NCI-H128 (cell line): ENCODE results near the gene CCDC172.

ENCODE experiments used
- DNase-seq: peaks from one replicate; lab custom pipeline; 2025; ENCODE audit not compliant: unreplicated experiment; lab: John Stamatoyannopoulos, UW

The CCDC172 gene

GRCh38 chr10:116324227-116324950, at the start of gene CCDC172:
TSS of gene CCDC172 (plus strand) at chr10:116324448. CDS start at chr10:116325012, 564 bp downstream.
- no peak for DNase-seq

- DNase-seq = no peak
Measured at GRCh38 chr10:116276981-116277380, 47.3 kb upstream of the CCDC172 start.

DNA sequence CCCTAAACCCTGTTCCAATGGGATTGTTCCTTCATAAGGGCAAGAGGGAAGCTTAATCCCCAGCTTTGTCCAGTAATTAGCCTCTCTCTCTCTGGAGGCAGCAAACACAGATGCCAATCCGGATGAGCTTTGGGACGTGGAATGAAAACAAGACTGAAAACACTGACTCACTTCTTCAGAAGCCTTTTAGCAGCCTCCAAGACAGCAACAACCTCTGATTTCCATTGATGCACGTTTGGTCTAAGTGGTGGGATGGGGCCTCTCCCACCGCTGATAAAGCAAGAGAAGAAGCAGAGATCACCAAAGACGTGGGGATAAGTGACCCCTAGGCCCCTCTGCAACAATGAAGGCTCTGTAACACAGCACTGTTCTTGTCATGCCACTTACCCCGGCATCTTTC, 45.4 kb upstream of the CCDC172 start:
- DNase-seq = no peak

DNA sequence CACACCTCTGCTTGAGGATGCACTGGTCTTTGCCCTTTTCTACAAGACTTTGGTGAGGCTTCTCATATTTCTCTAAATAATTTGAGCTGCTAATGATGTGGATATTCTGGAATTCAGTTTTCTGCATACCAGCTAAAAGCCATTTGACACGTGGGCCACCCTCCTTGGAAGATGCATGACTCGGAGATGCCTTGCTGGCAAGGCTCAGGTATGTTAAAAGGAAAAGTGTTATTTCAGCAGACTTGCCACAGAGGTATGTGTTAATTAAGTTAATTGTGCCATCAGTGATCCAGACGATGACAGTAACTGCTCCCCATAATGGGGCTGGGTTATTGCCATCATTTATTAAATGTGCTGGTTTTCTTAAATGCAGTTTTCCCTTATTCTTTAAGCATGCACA, 42.5 kb upstream of the CCDC172 start:
- DNase-seq = no peak

DNA sequence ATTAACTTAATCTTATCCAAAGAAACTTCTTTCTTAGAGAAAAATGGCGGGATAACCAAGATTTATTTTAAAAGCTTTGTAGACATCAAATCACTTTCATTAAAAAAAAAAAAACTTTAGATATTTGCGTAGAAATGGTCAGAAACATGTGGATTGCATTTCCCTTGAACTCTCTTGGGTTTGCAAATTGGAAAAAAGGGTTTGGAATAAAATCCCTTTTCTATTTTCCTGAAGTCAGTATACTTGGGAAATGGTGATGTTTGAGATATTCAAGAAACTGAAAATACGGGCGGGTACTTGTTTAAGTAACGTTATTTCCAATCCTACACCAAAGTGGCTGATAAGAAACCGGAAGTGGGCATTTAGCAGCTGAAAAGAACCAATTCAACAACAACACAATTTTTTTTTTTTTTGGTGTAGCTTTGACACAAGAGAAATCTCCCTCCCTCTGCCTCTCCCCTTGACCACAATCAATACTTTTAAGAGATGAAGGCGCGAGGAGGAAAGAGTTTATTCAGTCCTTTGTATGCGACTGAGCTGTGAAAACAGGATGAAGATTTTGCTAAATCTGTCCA, 37.5 kb upstream of the CCDC172 start:
- no peak for DNase-seq

GRCh38 chr10:116287906-116288501, 36.2 kb upstream of the CCDC172 start:
- no peak for DNase-seq

- no peak for DNase-seq
Measured at GRCh38 chr10:116289652-116290051, 34.6 kb upstream of the CCDC172 start.

DNA sequence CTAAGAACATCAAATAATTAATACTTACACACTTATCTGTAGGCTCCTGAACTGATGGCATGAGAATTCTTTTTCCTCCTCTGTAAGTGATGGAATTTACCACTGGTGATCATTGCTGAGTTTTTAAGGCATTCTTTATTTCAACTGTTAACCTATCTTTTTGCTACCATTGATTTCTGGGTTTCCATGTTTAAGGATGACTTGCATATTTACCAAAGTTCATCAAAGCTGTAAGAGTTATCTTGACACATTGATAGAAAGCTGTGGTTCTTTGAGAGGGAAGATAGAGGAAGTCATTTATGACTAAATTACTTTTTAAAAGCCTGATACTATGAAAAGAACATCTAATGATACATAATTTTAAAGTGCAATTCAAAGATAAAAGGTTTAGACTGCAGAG, 31.8 kb upstream of the CCDC172 start:
- DNase-seq = no peak

- no peak for DNase-seq
Measured at GRCh38 chr10:116296291-116296721, 27.9 kb upstream of the CCDC172 start.

DNA sequence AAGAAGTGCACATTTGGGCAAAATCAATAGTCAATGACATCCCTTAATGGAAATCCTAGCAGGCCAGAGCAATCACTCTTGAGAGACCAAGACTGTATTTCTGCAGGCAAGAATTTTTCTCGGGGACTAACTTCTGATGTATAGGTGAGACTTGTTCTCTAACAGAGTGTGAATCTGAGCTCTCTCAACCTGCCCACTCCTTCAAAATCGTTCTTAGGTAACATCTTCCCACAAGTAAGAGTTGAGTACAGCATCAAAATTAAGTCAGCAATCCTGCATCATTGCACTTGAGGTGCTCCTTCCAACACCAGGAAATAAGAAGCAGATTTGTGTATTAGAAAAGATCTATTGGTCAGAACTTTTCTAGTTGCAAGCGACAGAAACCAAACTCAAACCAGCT, 25.7 kb upstream of the CCDC172 start:
- no peak for DNase-seq

DNA sequence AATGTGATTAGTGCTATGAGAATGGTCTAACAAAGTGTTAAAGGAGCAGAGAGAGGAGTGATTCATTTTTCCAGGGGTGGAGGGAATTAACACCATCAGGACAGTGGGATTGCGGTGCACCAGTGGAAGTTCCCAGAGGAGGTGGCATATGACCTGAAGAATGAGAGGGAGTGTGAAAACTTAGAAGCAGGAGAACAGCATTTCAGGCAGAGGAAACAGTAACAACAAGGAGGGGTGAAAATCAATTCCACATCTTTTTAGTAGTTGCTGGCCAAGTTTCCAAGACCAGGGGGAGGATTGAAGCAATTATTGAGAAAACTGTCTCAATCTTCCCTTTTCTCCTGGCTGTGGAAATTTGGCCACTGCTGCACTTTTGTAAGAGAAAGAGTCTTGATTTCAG, 23.7 kb upstream of the CCDC172 start:
- DNase-seq = no peak

DNA sequence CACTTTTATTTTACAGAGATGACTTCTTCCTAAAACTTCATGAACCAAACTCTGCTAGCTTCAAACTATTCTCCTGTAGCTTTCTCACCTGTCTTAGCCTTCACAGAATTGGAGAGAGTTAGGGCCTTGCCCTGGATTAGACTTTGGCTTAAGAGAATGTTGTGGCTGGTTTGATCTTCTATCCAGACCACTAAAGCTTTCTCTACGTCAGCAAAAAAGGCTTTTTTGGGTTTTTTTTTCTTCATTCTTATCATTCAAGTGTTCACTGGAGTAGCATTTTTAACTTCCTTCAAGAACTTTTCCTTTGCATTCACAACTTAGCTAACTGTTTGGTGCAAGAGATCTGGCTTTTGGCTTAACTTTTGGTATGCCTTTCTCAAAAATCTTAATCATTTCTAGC, 19.3 kb upstream of the CCDC172 start:
- no peak for DNase-seq

- DNase-seq = no peak
Measured at GRCh38 chr10:116306847-116307246, 17.4 kb upstream of the CCDC172 start.

GRCh38 chr10:116307455-116307854, 16.8 kb upstream of the CCDC172 start:
- DNase-seq = no peak

- no peak for DNase-seq
Measured at GRCh38 chr10:116311016-116311415, 13.2 kb upstream of the CCDC172 start.

- DNase-seq = no peak
Measured at GRCh38 chr10:116311706-116312490, 12.3 kb upstream of the CCDC172 start.

- no peak for DNase-seq
Measured at GRCh38 chr10:116312548-116312947, 11.7 kb upstream of the CCDC172 start.

DNA sequence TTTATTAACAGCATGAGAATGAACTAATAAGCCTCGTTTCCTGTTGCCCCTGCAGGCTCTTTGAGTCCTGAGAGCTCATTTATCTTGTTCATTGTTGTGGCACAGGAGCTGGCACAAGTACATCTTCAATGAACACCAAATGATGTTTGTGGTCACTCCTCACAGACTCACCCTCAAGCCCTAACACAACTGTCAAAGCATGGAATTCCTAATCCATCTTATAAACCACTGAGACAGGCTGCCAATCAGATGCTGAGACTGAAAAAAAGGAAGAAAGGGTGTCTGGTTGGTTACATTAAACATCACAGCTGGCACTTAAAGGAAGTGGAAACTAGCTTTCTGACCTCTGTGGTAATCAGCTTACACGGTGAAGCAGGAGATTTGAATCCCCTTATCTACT, 7.7 kb upstream of the CCDC172 start:
- no peak for DNase-seq

GRCh38 chr10:116324951-116325635, 845 bp downstream of the CCDC172 start:
- no peak for DNase-seq

DNA sequence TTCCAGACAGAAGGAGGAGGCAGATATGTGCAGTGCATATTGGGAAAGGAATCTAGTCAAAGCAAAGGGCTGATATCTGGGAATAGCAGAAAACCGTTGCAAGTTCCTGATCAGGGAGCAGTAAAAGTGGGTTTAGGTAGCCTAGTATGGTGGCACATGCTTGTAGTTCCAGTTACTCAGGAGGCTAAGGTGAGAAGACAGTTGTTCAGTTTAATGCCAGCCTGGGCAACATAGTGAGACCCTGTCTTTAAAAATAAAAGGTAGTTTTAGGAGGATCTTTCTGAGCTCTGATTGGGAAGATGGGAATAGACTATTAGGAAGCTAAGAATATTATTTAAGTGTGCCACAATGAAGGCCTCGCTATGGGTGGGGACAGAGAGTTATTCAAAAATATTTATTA, 1.7 kb downstream of the CCDC172 start:
- DNase-seq = no peak

GRCh38 chr10:116329153-116329552, 4.9 kb downstream of the CCDC172 start:
- DNase-seq = no peak
